K562 (cell line): ENCODE results near the gene RAP1GDS1. TPM values are rescaled to one million over a fixed set of nuclear protein-coding genes. Genes with fewer than 3 reads are reported as not detected.

Experiments
- BCLAF1 ChIP-seq, 2 experiments: fragments of 450-650 bp in 1 of 2; IDR thresholded peaks; 2 replicates each; pipeline ENCODE4 v1.6.1; 2011 to 2017; ENCODE audit warnings: low read depth in 2 of 2, antibody characterized with exemption in 1 of 2, borderline replicate concordance in 1 of 2, low read length in 1 of 2, mild to moderate bottlenecking in 1 of 2, mixed read lengths in 1 of 2; ENCODE audit not compliant: control insufficient read depth in 1 of 2
- CC2D1A ChIP-seq: fragments of 450-650 bp; IDR thresholded peaks from 2 replicates; pipeline ENCODE4 v1.6.1; 2017; ENCODE audit warnings: mild to moderate bottlenecking
- CEBPG ChIP-seq, 3 experiments: fragments of 200-800 bp in 1 of 3; sonication (Bioruptor generic) in 1 of 3; sonication (generic) in 1 of 3; formaldehyde crosslinking in 1 of 3; IDR thresholded peaks in 2 of 3; conservative IDR thresholded peaks in 1 of 3; 2 replicates each; pipeline versions ENCODE4 v1.6.1 to v1.8.0; 2016 to 2022; ENCODE audit warnings: missing compliant biosample characterization in 2 of 3, missing genetic modification characterization in 2 of 3, mild to moderate bottlenecking in 1 of 3, missing genetic modification reagents in 1 of 3
- CTBP1 ChIP-seq: fragments of 450-650 bp; IDR thresholded peaks from 2 replicates; pipeline ENCODE4 v1.6.1; 2016; ENCODE audit warnings: borderline replicate concordance
- L3MBTL2 ChIP-seq: fragments of 450-650 bp; IDR thresholded peaks from 2 replicates; pipeline ENCODE4 v1.6.1; 2016; ENCODE audit warnings: mild to moderate bottlenecking, moderate library complexity
- TBL1XR1 ChIP-seq, 2 experiments: IDR thresholded peaks; 2 replicates each; pipeline ENCODE4 v1.6.1; 2012; ENCODE audit warnings: improper control_type of control experiment in 2 of 2, low read length in 2 of 2, mild to moderate bottlenecking in 1 of 2
- ZNF407 ChIP-seq: fragments of 450-650 bp; IDR thresholded peaks from 2 replicates; pipeline ENCODE4 v1.6.1; 2016; ENCODE audit warnings: low read depth
- ZNF77 ChIP-seq: fragments of 250-450 bp; sonication (Bioruptor Pico); IDR thresholded peaks from 2 replicates; pipeline ENCODE4 v1.5.0; 2020
- polyA plus RNA-seq, 8 experiments: library from polyadenylated mRNA; depleted of rRNA in 4 of 8; stranded (reverse) in 5 of 8; unstranded in 3 of 8; fragments of >200 nt; fragmentation: Nextera tagmentation in 2 of 8; fragmentation: Illumina TruSeq in 1 of 8; extraction: Ambion mirVana in 2 of 8; extraction: Trizol in 1 of 8; gene quantifications; 2 replicates each; pipeline versions ENCODE4 v1.2.1 to v1.2.3, GENCODE V29; 2011 to 2014; ENCODE audit warnings: inconsistent platforms in 1 of 8, missing spikeins in 1 of 8
- total RNA-seq, 7 experiments: library from RNA; depleted of rRNA in 6 of 7; stranded (reverse); fragments of >200 nt in 6 of 7; fragmentation: Illumina TruSeq in 2 of 7; extraction: Trizol in 2 of 7; gene quantifications; 2 replicates each; pipeline versions ENCODE4 v1.2.1 to v1.2.3, GENCODE V29; 2011 to 2021; ENCODE audit warnings: low replicate concordance in 1 of 7

RAP1GDS1 gene
- total and polyA plus RNA-seq, 9 of the 15 experiments (the other 6 are each of a cell fraction or from before 2014, with no cell fraction given), result 27.2 to 55.6 (median 31.5) TPM

DNA sequence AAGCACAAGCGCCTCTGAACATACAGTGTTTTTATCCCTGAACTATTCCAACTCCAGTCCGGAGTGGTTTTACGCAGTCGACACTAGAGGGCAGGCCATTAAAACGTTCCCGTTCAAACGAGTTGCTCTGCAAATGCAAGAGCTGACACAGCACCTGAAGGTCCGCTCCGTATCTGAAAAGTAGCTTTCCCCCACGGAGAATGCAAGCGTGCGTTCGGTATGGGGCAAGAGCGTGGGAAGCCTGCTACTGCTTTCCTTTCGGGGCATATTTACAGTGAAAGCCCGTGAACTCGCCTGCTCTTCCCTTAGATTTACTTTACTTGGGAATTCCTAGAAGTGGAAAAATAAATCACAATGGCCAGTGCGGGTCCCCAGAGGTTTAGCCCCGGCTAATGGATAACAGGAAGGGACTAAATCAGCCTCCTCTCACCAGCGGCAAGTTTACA, 206.5 kb downstream of the RAP1GDS1 start (continued):
- TF ChIP-seq ZNF407 (peak; percentile 52; the same call in 1 of the 2 replicates), CTBP1 (peak; percentile 51; the same call in 1 of the 2 replicates), TBL1XR1 (IDR thresholded peaks at IDR 0.05; ENCODE audit: low read length in 2 of 2) (peak in 1 of 2 experiments; percentile 27; a peak in 1 of 4 replicates), CEBPG (CRISPR knock-in tag; IDR thresholded peaks at IDR 0.05) (no peak), CEBPG (tag; conservative IDR thresholded peaks at IDR 0.05 in 1 of 2, IDR thresholded peaks at IDR 0.05 in 1 of 2) (0 out of 4 replicates have a peak, but pooled peaks of 1 of the 2 experiments have one; percentile 14), ZNF77 (no peak), CC2D1A (peak; percentile 57), BCLAF1 (IDR thresholded peaks at IDR 0.05; ENCODE audit: borderline replicate concordance in 1 of 2, control insufficient read depth in 1 of 2, low read depth in 2 of 2, low read length in 1 of 2) (no peak), L3MBTL2 (0 out of 2 replicates have a peak, but pooled peaks have one; percentile 14)
